ENCODE data around the gene RAB12. TPM values are rescaled to one million over a fixed set of nuclear protein-coding genes. Genes with fewer than 3 reads are reported as not detected.

Gene RAB12
- total RNA-seq, 1 donor = 64.8 TPM

GRCh38 chr18:8688816-8689215 is 79.6 kb downstream of the RAB12 start:
- DNase-seq (ENCODE audit: low read depth) = peak; percentile 51
- no peak overlapping the region for H3K4me3 ChIP-seq (ENCODE audit: low read depth, low read length)
- TF ChIP-seq CTCF (IDR thresholded peaks at IDR 0.05; ENCODE audit: insufficient read depth, low read depth, low read length) = no peak

Other genes starting within 250 kb of the RAB12 start
- 59.6 and 80.5 TPM in 2 replicates for gene MTCL1, start 96.1 kb downstream of the RAB12 start, total RNA-seq

Measured in fibroblast of villous mesenchyme (primary cell).